GM12892 (cell line): Measurements from ENCODE around the gene FAM107A.

Experiments
- POLR2A ChIP-seq: IDR thresholded peaks from 2 replicates; pipeline ENCODE4 v1.6.1; 2011; ENCODE audit warnings: low read depth, low read length, control low read depth
- POLR2AphosphoS5 ChIP-seq: IDR thresholded peaks from 2 replicates; pipeline ENCODE4 v1.6.1; 2011; ENCODE audit warnings: low read depth, low read length, control low read depth

GRCh38 chr3:58596834-58597518, 19.8 kb upstream of the FAM107A start:
- TF ChIP-seq POLR2A, result no peak
- TF ChIP-seq POLR2AphosphoS5, result no peak
